Naive thymus-derived CD4-positive, alpha-beta T cell (primary cell): ENCODE measurements around the gene TKT. TPM values are rescaled to one million over a fixed set of nuclear protein-coding genes. Genes with fewer than 3 reads are reported as not detected.

ENCODE experiments used
- ATAC-seq: fragments of 150-1000 bp; cut with Tn5 transposase; 2 replicates; pipeline ENCODE4 v1.10.0; 2021; ENCODE audit warnings: mild to moderate bottlenecking, moderate library complexity
- CTCF ChIA-PET: fragments of 350-600 bp; sonication (Branson Sonifier 250); formaldehyde crosslinking; loops from one replicate; lab custom pipeline; 2021; ENCODE audit warnings: antibody characterized with exemption; lab: Charles Lee
- POLR2A ChIA-PET: fragments of 350-600 bp; sonication (Branson Sonifier 250); formaldehyde crosslinking; loops from one replicate; lab custom pipeline; 2021; ENCODE audit warnings: antibody characterized with exemption, inconsistent platforms; lab: Charles Lee
- DNase-seq, 9 donors: peaks; one replicate each; pipeline versions ENCODE4 v3.0.0 to v3.0.0-alpha.2; 2020 to 2022; ENCODE audit warnings: mixed read lengths in 1 of 9
- H3K27ac ChIP-seq: one replicate; pipeline ENCODE4 v1.7.0; 2013; ENCODE audit warnings: mild to moderate bottlenecking, low read depth, low read length, moderate library complexity
- H3K27me3 ChIP-seq, 2 donors: one replicate each; pipeline ENCODE4 v1.7.0; 2013; ENCODE audit warnings: low read length in 2 of 2, mild to moderate bottlenecking in 2 of 2, moderate library complexity in 2 of 2; ENCODE audit not compliant: control insufficient read depth in 2 of 2, insufficient read depth in 2 of 2
- H3K36me3 ChIP-seq, 3 experiments: 1 replicate in 2 of 3; 2 replicates in 1 of 3; pipeline ENCODE4 v1.7.0; 2013; ENCODE audit warnings: low read length in 3 of 3, mild to moderate bottlenecking in 3 of 3, moderate library complexity in 1 of 3; ENCODE audit not compliant: insufficient read depth in 3 of 3, control insufficient read depth in 2 of 3
- H3K4me1 ChIP-seq, 2 donors: one replicate each; pipeline ENCODE4 v1.7.0; 2013; ENCODE audit warnings: low read length in 2 of 2, mild to moderate bottlenecking in 2 of 2, moderate library complexity in 1 of 2; ENCODE audit not compliant: control insufficient read depth in 2 of 2, insufficient read depth in 2 of 2
- H3K4me3 ChIP-seq: 2 replicates; pipeline ENCODE4 v1.7.0; 2013; ENCODE audit warnings: mild to moderate bottlenecking, low read length
- H3K9me3 ChIP-seq, 3 experiments: 1 replicate in 2 of 3; 2 replicates in 1 of 3; pipeline ENCODE4 v1.7.0; 2013; ENCODE audit warnings: low read length in 3 of 3; ENCODE audit not compliant: control insufficient read depth in 2 of 3
- H3K27ac Mint-ChIP-seq, 9 donors: one replicate each; pipeline ENCODE4 v1.8.0; 2020 to 2022; ENCODE audit warnings: mixed read lengths in 9 of 9, mild to moderate bottlenecking in 8 of 9, moderate library complexity in 5 of 9, inconsistent platforms in 2 of 9
- H3K27me3 Mint-ChIP-seq, 5 donors: one replicate each; pipeline ENCODE4 v1.8.0; 2021 to 2022; ENCODE audit warnings: mixed read lengths in 5 of 5, mild to moderate bottlenecking in 1 of 5
- H3K36me3 Mint-ChIP-seq, 5 donors: one replicate each; pipeline ENCODE4 v1.8.0; 2020 to 2022; ENCODE audit warnings: mixed read lengths in 5 of 5, mild to moderate bottlenecking in 3 of 5, inconsistent platforms in 1 of 5
- H3K4me1 Mint-ChIP-seq, 7 donors: one replicate each; pipeline ENCODE4 v1.8.0; 2020 to 2022; ENCODE audit warnings: mixed read lengths in 7 of 7, mild to moderate bottlenecking in 3 of 7, inconsistent platforms in 1 of 7
- H3K4me3 Mint-ChIP-seq, 10 donors: one replicate each; pipeline ENCODE4 v1.8.0; 2020 to 2022; ENCODE audit warnings: mild to moderate bottlenecking in 10 of 10, mixed read lengths in 10 of 10, moderate library complexity in 6 of 10, inconsistent platforms in 2 of 10
- H3K9me3 Mint-ChIP-seq, 11 donors: one replicate each; pipeline ENCODE4 v1.8.0; 2020 to 2022; ENCODE audit warnings: mixed read lengths in 11 of 11, mild to moderate bottlenecking in 4 of 11, inconsistent platforms in 1 of 11, moderate library complexity in 1 of 11
- intact Hi-C, 2 donors: fragments of 100-400 bp; cut with micrococcal nuclease; formaldehyde crosslinking; loops; one replicate each; pipeline ENCODE4 v1.15.1; 2023
- polyA plus RNA-seq, 2 donors: library from polyadenylated mRNA; unstranded; fragments of 300-500 nt; fragmentation: Illumina TruSeq; gene quantifications; one replicate each; pipeline ENCODE4 v1.2.3, GENCODE V29; 2021
- total RNA-seq, 6 experiments: library from RNA in 5 of 6; stranded (reverse) in 5 of 6; gene quantifications; 1 replicate in 5 of 6; 2 replicates in 1 of 6; pipeline ENCODE4 v1.2.3 and lab custom pipeline; 2021 to 2026

Gene TKT
- total and polyA plus RNA-seq, 7 experiments from 2014 or later: 60.7 to 333 (median 91.7) TPM

DNA sequence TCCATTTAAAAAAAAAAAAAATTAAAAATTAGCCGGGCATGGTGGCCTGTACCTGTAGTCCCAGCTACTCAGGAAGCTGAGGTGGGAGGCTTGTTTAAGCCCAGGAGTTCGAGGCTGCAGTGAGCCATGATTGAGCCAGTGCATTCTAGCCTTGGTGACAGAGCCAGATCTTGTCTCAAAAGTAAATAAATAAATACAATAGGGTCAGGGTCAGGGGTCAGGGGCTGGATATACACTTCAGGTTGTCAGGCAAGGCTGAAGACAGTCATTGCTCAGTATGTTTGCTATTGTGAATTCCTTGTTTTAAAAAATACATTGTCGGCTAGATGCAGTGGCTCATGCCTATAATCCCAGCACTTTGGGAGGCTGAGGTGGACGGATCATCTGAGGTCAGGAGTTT, 8.1 kb upstream of the TKT start:
- no peak overlapping the region for H3K27ac Mint-ChIP-seq
- POLR2A ChIA-PET: no interaction called here
- no peak overlapping the region for H3K4me3 Mint-ChIP-seq

DNA sequence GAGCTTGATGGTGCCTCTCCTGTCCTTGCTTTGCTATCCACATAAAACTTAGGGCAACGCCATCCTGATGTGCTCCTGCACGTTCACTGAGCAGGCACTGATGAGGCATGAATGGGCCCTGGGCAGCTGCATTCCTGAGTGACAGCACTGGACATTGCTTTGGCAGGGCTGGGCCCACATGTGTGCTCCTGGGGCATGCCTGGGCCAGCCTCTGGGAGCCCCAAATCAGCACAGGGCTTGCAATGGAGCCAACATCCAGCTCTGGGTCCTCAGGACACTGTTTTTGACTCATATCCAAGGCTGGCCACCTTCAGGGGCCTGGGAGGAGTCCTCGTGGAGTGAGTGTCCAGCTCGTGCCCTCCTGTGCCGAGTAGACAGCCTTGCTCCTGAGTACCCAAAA, 5.9 kb upstream of the TKT start:
- DNase-seq (no peak), ATAC-seq (no peak)
- Histone ChIP-seq H3K4me3 (no peak overlapping the region), H3K9me3 (no peaks in the 10 kb centered on the region), H3K36me3 (no peaks in the 10 kb centered on the region), H3K27me3 (no peaks in the 10 kb centered on the region), H3K4me1 (no peaks in the 10 kb centered on the region), H3K27ac (no peak overlapping the region)
- Mint-ChIP-seq H3K4me3 (no peak overlapping the region), H3K36me3 (no peaks in the 10 kb centered on the region), H3K27ac (no peak overlapping the region), H3K4me1 (peaks cover 0 to 3% (median 0%) of the 10 kb centered on the region in 7 donors), H3K27me3 (peaks cover 0 to 4% (median 0%) of the 10 kb centered on the region in 5 donors), H3K9me3 (peaks cover 0 to 3% (median 0%) of the 10 kb centered on the region in 11 donors)
- POLR2A ChIA-PET: interaction anchor here (1.1 kb wide), 1 partner anchor 9 kb away, joined by 3 read pairs; no protein-coding TSS in a partner anchor
- CTCF ChIA-PET: interaction anchor here (0.6 kb wide), 1 partner anchor 33 kb away, joined by 3 read pairs; no protein-coding TSS in a partner anchor
- intact Hi-C loops: no loop called here

More for the DNA sequence above, 8.1 kb upstream of the TKT start:
- Mint-ChIP-seq H3K27me3 (peaks cover 0 to 4% (median 0%) of the 10 kb centered on the region in 5 donors), H3K9me3 (peaks cover 0 to 1% (median 0%) of the 10 kb centered on the region in 11 donors), H3K36me3 (no peaks in the 10 kb centered on the region), H3K4me1 (peaks cover 0 to 3% (median 0%) of the 10 kb centered on the region in 7 donors)
- H3K27me3 ChIP-seq: no peaks in the 10 kb centered on the region
- DNase-seq: no peak
- no peaks in the 10 kb centered on the region for H3K36me3 ChIP-seq
- ATAC-seq: no peak
- H3K9me3 ChIP-seq: no peaks in the 10 kb centered on the region
- no peak overlapping the region for H3K4me3 ChIP-seq
- no peak overlapping the region for H3K27ac ChIP-seq
- no peaks in the 10 kb centered on the region for H3K4me1 ChIP-seq
- intact Hi-C loops: no loop called here
- CTCF ChIA-PET: no interaction called here

DNA sequence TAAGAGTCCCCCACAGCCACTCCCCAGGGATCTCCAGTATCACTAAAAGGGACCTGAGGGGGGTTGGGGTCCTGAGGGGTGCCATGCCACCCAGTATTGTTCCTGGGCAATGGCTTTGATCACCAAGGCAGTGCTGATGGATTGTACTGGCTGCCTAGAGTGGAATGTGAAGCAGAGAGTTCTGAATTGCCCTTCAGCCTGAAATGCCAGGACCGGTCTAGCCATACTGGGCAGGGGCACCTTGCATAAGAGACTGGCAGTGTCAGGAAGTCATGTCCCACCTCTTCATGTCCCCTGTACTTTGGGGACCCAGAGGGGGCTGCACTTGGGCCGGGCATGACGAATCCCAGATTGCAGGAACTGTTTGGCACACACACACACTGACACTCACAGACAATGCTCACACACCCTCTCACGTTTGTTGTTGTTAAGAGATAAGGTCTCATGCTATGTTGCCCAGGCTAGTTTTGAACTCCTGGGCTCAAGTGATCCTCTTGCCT, 4.5 kb upstream of the TKT start:
- peaks cover 0 to 3% (median 0%) of the 10 kb centered on the region in 11 donors for H3K9me3 Mint-ChIP-seq
- no peak overlapping the region for H3K4me3 Mint-ChIP-seq
- H3K4me1 Mint-ChIP-seq: peaks cover 0 to 3% (median 0%) of the 10 kb centered on the region in 7 donors
- DNase-seq: no peak
- no peak overlapping the region for H3K27ac Mint-ChIP-seq
- Histone ChIP-seq H3K27ac (no peak overlapping the region), H3K36me3 (peaks cover 0 to under 1% (median 0%) of the 10 kb centered on the region in 3 experiments), H3K9me3 (no peaks in the 10 kb centered on the region), H3K4me3 (no peak overlapping the region), H3K4me1 (peaks cover 0 to 3% of the 10 kb centered on the region in 2 donors), H3K27me3 (no peaks in the 10 kb centered on the region)
- H3K27me3 Mint-ChIP-seq: peaks cover 0 to 4% (median 0%) of the 10 kb centered on the region in 5 donors
- ChIA-PET POLR2A (no interaction called here), CTCF (no interaction called here)
- no peaks in the 10 kb centered on the region for H3K36me3 Mint-ChIP-seq
- intact Hi-C loops: no loop called here
- ATAC-seq: no peak

DNA sequence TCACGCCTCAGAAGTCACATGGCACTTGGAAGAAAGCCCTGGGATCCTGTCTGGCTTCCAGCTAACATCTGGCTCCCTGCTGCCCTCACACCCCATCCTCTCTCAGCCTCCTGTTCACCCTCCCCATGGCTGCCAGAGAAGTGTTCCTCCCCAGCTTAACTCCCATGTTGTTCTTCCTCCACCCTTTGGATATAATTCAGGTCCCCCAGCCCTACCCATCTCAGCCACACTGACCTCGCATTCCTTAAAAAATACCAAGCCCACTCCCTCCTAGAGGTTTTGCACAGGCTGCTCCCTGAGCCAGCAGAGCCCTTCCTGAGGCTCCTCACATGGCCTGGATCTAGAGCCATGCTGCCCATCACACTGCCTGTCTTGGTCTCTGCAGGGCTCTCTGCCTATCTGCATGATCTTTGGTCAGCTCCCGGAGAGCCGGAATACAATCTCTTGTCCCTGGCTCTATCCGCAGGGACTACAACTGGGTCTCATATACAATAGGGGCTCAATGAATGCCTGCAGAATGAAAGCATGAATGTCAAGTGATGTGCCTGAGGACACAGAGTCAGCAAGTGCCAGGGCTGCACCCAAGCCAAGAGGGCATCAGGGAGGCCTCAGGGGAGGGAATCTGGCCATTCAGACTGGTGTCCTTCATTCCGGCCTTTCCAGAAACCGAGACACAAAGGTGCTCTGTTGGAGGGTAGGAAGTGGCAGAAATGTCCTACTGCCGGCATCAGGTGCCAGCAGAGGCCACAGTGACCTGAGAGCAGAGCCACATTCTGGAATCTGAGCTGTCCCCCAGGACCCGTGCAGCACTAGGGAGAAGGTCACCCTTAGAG, 3.8 kb upstream of the TKT start:
- Histone ChIP-seq H3K4me1 (peaks cover 0 to 3% of the 10 kb centered on the region in 2 donors), H3K9me3 (no peaks in the 10 kb centered on the region), H3K36me3 (peaks cover 0 to 6% (median 0%) of the 10 kb centered on the region in 3 experiments), H3K4me3 (no peak overlapping the region), H3K27ac (no peak overlapping the region), H3K27me3 (no peaks in the 10 kb centered on the region)
- no peak for DNase-seq
- no peak for ATAC-seq
- Mint-ChIP-seq H3K27ac (peak overlapping the region in 1 of 9 donors; percentile 36), H3K4me3 (no peak overlapping the region), H3K27me3 (peaks cover 0 to 4% (median 0%) of the 10 kb centered on the region in 5 donors), H3K9me3 (peaks cover 0 to 1% (median 0%) of the 10 kb centered on the region in 11 donors), H3K36me3 (no peaks in the 10 kb centered on the region), H3K4me1 (peaks cover 0 to 5% (median 3%) of the 10 kb centered on the region in 7 donors)
- CTCF ChIA-PET: no interaction called here
- intact Hi-C loops: loop anchor here in 1 of 2 donors (5.0 kb wide), 1 partner anchor 147 kb away; no protein-coding TSS in a partner anchor
- POLR2A ChIA-PET: no interaction called here

GRCh38 chr3:53258600-53259426, 3.0 kb upstream of the TKT start:
- Mint-ChIP-seq H3K27ac (peak overlapping the region in 1 of 9 donors; percentile 25), H3K36me3 (peaks cover 0 to 4% (median 0%) of the 10 kb centered on the region in 5 donors), H3K9me3 (peaks cover 0 to 1% (median 0%) of the 10 kb centered on the region in 11 donors), H3K4me1 (peaks cover 4 to 13% (median 11%) of the 10 kb centered on the region in 7 donors), H3K27me3 (peaks cover 0 to 4% (median 0%) of the 10 kb centered on the region in 5 donors), H3K4me3 (peak overlapping the region in 1 of 10 donors; percentile 41)
- no peak for DNase-seq
- ChIA-PET CTCF (no interaction called here), POLR2A (no interaction called here)
- Histone ChIP-seq H3K27me3 (no peaks in the 10 kb centered on the region), H3K4me1 (peaks cover 4 to 12% of the 10 kb centered on the region in 2 donors), H3K4me3 (no peak overlapping the region), H3K9me3 (no peaks in the 10 kb centered on the region), H3K27ac (no peak overlapping the region), H3K36me3 (peaks cover 0 to 6% (median 0%) of the 10 kb centered on the region in 3 experiments)
- intact Hi-C loops: loop anchor here in 1 of 2 donors (5.0 kb wide), 1 partner anchor 147 kb away; no protein-coding TSS in a partner anchor
- ATAC-seq: no peak

GRCh38 chr3:53257465-53257864, 1.6 kb upstream of the TKT start:
- no peak overlapping the region for H3K27ac ChIP-seq
- peaks cover 14 to 25% (median 22%) of the 10 kb centered on the region in 7 donors for H3K4me1 Mint-ChIP-seq
- H3K4me1 ChIP-seq: peaks cover 8 to 14% of the 10 kb centered on the region in 2 donors
- peaks cover 0 to 4% (median 0%) of the 10 kb centered on the region in 5 donors for H3K27me3 Mint-ChIP-seq
- ATAC-seq: no peak
- H3K9me3 Mint-ChIP-seq: peaks cover 0 to 1% (median 0%) of the 10 kb centered on the region in 11 donors
- H3K36me3 Mint-ChIP-seq: peaks cover 0 to 6% (median 0%) of the 10 kb centered on the region in 5 donors
- POLR2A ChIA-PET: no interaction called here
- no peak for DNase-seq
- H3K4me3 Mint-ChIP-seq: peak overlapping the region in 3 of 10 donors; percentile 10 to 70 (median 69)
- H3K9me3 ChIP-seq: no peaks in the 10 kb centered on the region
- no peak overlapping the region for H3K4me3 ChIP-seq
- CTCF ChIA-PET: interaction anchor here (0.7 kb wide), 1 partner anchor 42 kb away, joined by 3 read pairs; no protein-coding TSS in a partner anchor
- peaks cover 0 to 6% (median 0%) of the 10 kb centered on the region in 3 experiments for H3K36me3 ChIP-seq
- H3K27ac Mint-ChIP-seq: peak overlapping the region in 2 of 9 donors; percentile 28 to 62
- intact Hi-C loops: loop anchor here in 1 of 2 donors (5.0 kb wide), 1 partner anchor 145 kb away; no protein-coding TSS in a partner anchor
- H3K27me3 ChIP-seq: no peaks in the 10 kb centered on the region
